Mesothelial cell of epicardium (in vitro differentiated cells): ENCODE data around the gene LRRN4CL. TPM values are rescaled to one million over a fixed set of nuclear protein-coding genes. Genes with fewer than 3 reads are reported as not detected.
A peak's percentile ranks its signal among the peaks of the same experiment; 100 is the strongest.

ENCODE experiments used
- DNase-seq, 2 experiments: peaks; one replicate each; pipeline ENCODE4 v3.0.0; 2021; ENCODE audit warnings: low spot score in 2 of 2; ENCODE audit not compliant: unreplicated experiment in 2 of 2
- H3K27ac Mint-ChIP-seq: 2 replicates; pipeline ENCODE4 v1.8.0; 2021; ENCODE audit warnings: mixed read lengths
- H3K27me3 Mint-ChIP-seq: 2 replicates; pipeline ENCODE4 v1.8.0; 2021; ENCODE audit warnings: low read depth, mixed read lengths
- H3K36me3 Mint-ChIP-seq: 2 replicates; pipeline ENCODE4 v1.8.0; 2021; ENCODE audit warnings: mixed read lengths
- H3K4me1 Mint-ChIP-seq: 2 replicates; pipeline ENCODE4 v1.8.0; 2021; ENCODE audit warnings: mixed read lengths
- H3K4me3 Mint-ChIP-seq: 2 replicates; pipeline ENCODE4 v1.8.0; 2021; ENCODE audit warnings: mild to moderate bottlenecking, moderate library complexity, mixed read lengths
- H3K9me3 Mint-ChIP-seq: 2 replicates; pipeline ENCODE4 v1.8.0; 2021; ENCODE audit warnings: mixed read lengths
- CTCF ChIP-seq: fragments of 200-600 bp; sonication (generic); IDR thresholded peaks from one replicate; pipeline ENCODE4 v1.5.0; 2021; ENCODE audit warnings: antibody characterized with exemption; ENCODE audit not compliant: unreplicated experiment
- total RNA-seq: library from RNA; stranded (reverse); gene quantifications from 3 replicates; pipeline ENCODE4 v1.2.1, GENCODE V29; 2021

LRRN4CL gene
- total RNA-seq, 1 donor from 2014 or later: 1.7 TPM

GRCh38 chr11:62687508-62688396 lies 1.6 kb downstream of the LRRN4CL start:
- Mint-ChIP-seq H3K36me3 (peaks cover 3% of the 10 kb centered on the region), H3K4me1 (peaks cover 14% of the 10 kb centered on the region), H3K27ac (no peak overlapping the region), H3K9me3 (no peaks in the 10 kb centered on the region), H3K27me3 (no peaks in the 10 kb centered on the region), H3K4me3 (no peak overlapping the region)
- no peak for DNase-seq
- TF ChIP-seq CTCF: no peak

DNA sequence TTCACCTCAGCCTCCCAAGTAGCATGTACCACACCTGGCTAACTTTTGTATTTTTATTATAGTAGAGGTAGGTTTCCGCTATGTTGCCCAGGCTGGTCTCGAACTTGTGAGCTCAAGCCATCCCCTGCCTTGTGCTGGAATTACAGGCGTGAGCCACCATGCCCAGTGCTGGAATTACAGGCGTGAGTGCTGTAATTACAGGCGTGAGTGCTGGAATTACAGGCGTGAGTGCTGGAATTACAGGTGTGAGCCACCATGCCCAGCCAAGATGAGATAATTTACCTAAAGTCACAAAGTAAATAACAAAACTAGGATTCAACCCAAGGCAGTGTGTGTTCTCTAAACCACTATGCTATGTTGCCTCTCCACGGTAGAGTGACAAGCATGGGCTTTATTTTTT lies 6.8 kb downstream of the LRRN4CL start:
- no peak overlapping the region for H3K4me3 Mint-ChIP-seq
- H3K9me3 Mint-ChIP-seq: no peaks in the 10 kb centered on the region
- peaks cover 5% of the 10 kb centered on the region for H3K36me3 Mint-ChIP-seq
- no peaks in the 10 kb centered on the region for H3K27me3 Mint-ChIP-seq
- H3K27ac Mint-ChIP-seq: no peak overlapping the region
- no peak for DNase-seq
- H3K4me1 Mint-ChIP-seq: peaks cover 22% of the 10 kb centered on the region
- TF ChIP-seq CTCF: no peak

GRCh38 chr11:62680825-62681240 lies 8.5 kb downstream of the LRRN4CL start:
- Mint-ChIP-seq H3K36me3 (peaks cover 11% of the 10 kb centered on the region), H3K27me3 (no peaks in the 10 kb centered on the region), H3K4me1 (peaks cover 26% of the 10 kb centered on the region), H3K27ac (peak overlapping the region; percentile 67), H3K9me3 (no peaks in the 10 kb centered on the region), H3K4me3 (peak overlapping the region; percentile 42)
- DNase-seq: no peak
- peak; percentile 43 for TF ChIP-seq CTCF

GRCh38 chr11:62678770-62679696 lies 10.3 kb downstream of the LRRN4CL start, which contains the start of gene UBXN1:
Gene UBXN1 (minus strand): TSS chr11:62679073. CDS start chr11:62678923, 150 bp downstream.
- H3K27ac Mint-ChIP-seq: peak within 1 kb of the TSS; percentile 98
- H3K36me3 Mint-ChIP-seq: peaks cover 15% of the 10 kb centered on the region
- DNase-seq: peak; percentile 54 to 83
- no peak for TF ChIP-seq CTCF
- peaks cover 26% of the 10 kb centered on the region for H3K4me1 Mint-ChIP-seq
- H3K9me3 Mint-ChIP-seq: no peaks in the 10 kb centered on the region
- H3K4me3 Mint-ChIP-seq: peak within 1 kb of the TSS; percentile 91
- no peaks in the 10 kb centered on the region for H3K27me3 Mint-ChIP-seq

GRCh38 chr11:62678433-62678769 lies 10.9 kb downstream of the LRRN4CL start:
- H3K4me3 Mint-ChIP-seq: peak overlapping the region; percentile 91
- peak overlapping the region; percentile 98 for H3K27ac Mint-ChIP-seq
- no peaks in the 10 kb centered on the region for H3K27me3 Mint-ChIP-seq
- H3K4me1 Mint-ChIP-seq: peaks cover 26% of the 10 kb centered on the region
- no peaks in the 10 kb centered on the region for H3K9me3 Mint-ChIP-seq
- H3K36me3 Mint-ChIP-seq: peaks cover 15% of the 10 kb centered on the region
- no peak for TF ChIP-seq CTCF
- no peak for DNase-seq
